HG03457 (cell line): ENCODE measurements around the gene USH1G.
"Not testable (repeated sequence)": the region's sequence is repeated elsewhere in the genome, so short reads cannot be mapped to it uniquely, and the experiment has no call there.

Experiments used
- ATAC-seq: cut with Tn5 transposase; IDR thresholded peaks from one replicate; pipeline ENCODE4 v1.9.1; 2021; ENCODE audit warnings: moderate number of reproducible peaks; ENCODE audit not compliant: unreplicated experiment

The USH1G gene

DNA sequence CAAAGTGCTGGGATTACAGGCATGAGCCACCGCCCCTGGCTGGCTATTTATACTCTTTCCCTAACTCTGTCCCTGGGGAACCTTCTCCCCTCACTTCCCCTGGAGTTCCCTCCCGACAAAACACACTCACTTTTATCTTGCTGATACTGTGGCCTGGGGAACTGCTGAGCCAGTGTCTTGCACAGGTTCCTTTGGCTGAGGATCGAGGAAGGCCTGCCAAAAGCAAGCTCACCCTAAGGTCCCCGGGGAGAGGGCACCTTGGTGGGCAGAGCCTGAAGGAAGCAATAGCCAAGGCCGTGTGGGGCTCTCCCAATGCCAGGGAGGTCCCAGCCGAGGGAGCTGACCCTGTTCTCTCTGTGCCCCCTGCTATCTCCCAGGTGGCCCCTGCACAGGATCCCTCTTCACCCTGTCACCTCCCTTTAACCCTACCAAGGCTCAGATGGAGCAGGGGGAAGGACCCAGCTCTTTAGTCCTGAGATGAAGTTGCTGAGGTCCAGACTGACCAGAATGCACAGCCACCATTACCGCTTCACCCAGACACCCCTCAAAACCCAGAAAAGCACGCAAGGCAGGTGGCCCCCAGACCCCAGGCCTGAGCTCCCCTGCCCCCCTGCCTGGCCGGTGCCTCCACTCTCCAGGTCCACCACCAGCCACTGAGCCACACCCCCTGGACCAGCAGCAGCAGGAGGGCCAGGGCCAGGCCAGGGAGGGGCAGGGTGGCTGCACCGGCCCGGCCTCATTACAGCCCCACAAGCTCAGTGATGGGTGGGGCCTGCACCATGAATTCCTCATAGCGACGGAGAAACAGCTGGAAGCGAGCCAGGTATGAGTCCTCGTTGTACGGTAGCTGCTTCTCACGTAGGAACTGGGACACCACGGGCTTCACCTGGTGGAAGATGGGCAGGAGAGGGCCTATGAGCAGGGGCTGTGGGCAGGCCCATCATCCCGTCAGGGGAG lies 45.2 kb downstream of the USH1G start:
- no peak for ATAC-seq

- ATAC-seq: no peak
Observed at GRCh38 chr17:74875977-74876593, 47.0 kb downstream of the USH1G start.

DNA sequence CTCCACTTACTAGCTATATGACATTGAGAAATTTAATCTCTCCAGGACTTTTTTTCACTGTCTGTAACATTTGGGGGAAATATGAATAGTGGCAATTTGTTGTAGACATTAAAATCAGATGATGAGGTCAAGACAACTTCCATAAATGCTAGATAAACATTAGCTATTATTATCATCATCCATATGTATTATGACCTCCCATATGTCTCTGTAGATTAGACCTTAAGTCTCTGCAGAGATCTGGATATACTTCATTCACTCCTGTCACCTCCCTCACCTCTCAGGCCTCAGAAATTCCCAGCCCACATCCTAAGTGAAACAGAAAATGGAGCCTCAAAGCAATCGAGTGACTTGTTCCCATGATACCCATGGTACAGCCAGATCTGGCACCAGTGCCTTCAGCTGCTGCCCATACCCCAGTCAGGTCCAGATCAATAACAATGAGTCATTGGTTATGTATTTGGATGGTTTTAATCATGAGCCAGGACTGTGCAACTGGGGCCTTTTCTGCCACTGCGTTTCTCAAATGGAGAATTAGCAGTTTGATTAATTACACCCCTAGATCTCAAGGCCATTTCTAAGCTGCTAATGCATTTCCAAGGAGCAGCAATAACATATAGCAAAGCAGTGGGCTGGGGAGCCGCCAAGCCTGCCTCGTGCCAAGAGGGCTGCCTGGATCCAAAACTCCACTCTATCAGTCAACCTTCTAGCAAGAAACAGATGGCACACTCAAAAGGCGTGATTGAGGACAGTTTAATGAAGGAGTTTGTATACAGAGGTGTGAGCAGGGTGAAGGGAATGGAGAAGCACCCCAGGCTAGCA lies 47.7 kb downstream of the USH1G start:
- no peak for ATAC-seq

DNA sequence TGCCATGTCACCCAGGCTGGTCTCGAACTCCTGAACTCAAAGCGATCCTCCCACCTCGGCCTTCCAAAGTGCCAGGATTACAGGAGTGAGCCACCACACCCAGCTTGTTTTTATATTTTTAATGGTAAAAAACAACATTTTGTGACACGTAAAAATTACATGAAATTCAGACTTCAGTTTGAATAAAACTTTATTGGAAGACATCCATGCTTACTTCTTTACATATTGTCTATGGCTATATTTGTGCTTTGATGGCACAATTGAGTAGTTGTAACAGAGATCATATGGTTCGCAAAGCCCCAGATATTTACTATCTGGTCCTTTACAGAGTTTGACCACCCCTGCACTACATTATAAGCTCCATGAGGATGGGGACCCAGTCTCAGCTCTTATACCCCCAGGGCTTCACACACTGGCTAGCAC lies 48.4 kb downstream of the USH1G start:
- no peak for ATAC-seq

DNA sequence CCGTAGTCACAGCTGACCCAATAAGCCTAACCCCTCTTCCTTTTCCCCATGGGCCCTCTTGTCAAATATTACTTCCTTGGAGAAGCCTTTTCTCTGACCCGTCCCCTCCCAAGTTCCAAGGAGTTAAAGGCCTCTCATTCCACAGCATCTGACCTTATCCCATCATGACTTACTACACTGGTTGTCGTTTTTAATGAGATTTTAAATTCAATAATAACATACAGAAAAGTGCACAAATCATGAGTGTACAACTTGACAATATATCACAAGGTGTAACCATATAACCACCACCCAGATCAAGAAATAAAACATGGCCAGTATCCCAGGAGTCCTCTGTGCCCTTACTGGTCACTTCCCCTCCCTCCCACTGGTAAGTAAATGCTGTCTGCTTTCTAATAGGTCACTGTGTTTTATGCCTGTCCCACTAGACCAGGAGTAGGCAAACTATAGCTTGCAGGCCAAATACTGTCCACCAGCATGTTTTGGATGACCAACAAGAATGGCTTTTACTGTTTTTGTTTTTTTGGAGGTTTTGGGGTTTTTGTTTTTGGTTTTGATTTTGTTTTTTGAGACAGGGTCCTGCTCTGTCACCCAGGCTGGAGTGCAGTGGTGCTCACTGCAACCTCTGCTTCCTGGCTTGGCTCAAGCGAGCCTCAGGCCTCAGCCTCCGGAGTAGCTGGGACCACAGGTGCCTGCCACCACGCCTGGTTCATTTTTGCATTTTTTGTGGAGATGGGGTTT lies 49.0 kb downstream of the USH1G start:
- no peak for ATAC-seq

GRCh38 chr17:74873037-74873873 lies 49.8 kb downstream of the USH1G start:
- ATAC-seq: peak; percentile 72

DNA sequence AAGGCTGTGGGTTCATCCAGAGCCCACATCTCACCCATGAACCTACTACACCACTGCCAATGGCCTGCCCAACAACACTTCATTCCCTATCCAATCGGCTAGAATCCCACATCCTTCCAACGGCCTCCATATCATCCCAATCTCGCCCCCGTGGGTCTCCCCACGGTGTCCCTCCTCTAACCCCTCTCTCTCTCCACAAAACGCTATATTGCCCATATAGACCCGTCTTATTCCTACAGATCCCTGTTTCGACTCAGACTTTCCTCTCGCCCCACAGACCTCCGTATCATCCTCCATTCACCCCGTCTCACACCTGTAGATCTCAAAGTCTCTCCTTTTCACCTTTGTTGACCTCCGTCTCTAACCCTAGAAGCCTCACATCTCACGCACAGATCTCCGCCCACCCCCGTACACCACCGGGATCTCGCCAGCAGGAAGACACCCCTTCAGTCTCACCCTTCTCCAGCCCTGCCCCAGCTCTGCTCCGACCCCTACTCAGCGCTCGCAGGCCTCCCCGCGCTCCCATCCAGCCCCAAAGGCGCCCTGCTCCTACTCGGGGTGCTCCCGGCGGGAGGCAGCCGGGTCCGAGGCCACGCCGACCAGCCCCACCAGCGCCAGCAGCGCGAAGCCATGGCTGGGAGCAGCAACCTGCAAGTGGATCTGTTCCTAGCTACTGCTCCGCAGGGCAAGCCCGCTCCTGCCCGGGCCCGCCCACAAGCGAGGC lies 50.6 kb downstream of the USH1G start, which contains the start of gene FDXR:
TSS of gene FDXR (minus strand) at position 682 of the 724 bp plus-strand sequence. CDS start at position 632, 50 bp downstream.
- peak; percentile 17 for ATAC-seq

- ATAC-seq: no peak
Observed at GRCh38 chr17:74871356-74872076, 51.5 kb downstream of the USH1G start.

GRCh38 chr17:74870512-74870911 lies 52.5 kb downstream of the USH1G start:
- ATAC-seq: no peak

DNA sequence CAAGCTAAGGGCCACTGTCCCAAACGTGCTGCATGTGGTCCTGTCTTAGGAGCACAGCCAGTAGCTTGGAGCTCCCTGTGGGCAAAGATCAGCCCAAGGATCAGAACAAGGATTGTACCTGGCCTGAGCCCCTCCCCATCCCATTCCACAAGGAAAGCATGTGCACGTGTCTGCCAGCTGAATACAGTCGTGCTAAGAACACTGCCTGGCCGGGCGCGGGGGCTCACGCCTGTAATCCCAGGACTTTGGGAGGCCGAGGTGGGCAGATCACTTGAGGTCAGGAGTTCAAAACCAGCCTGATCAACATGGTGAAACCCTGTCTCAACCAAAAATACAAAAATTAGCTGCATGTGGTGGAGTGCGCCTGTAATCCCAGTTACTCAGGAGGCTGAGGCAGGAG lies 53.0 kb downstream of the USH1G start:
- ATAC-seq: not testable (repeated sequence)

DNA sequence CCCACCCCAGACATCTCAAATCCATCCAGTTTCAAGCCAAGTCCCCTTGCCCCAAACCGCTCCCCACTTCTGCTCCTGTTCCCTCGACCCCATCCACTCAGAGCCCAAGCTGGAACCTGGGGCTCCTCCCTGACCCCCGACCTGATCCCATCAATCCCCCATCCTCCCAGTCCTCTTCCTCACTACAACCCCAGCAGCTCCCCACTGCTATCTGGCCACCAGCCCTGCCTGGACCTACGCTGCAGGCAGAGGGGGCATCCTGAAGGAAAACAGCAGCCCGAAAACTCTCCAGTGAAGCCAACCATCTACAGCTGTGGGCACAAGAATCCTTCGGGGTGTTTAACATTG lies 54.2 kb downstream of the USH1G start:
- ATAC-seq: no peak

DNA sequence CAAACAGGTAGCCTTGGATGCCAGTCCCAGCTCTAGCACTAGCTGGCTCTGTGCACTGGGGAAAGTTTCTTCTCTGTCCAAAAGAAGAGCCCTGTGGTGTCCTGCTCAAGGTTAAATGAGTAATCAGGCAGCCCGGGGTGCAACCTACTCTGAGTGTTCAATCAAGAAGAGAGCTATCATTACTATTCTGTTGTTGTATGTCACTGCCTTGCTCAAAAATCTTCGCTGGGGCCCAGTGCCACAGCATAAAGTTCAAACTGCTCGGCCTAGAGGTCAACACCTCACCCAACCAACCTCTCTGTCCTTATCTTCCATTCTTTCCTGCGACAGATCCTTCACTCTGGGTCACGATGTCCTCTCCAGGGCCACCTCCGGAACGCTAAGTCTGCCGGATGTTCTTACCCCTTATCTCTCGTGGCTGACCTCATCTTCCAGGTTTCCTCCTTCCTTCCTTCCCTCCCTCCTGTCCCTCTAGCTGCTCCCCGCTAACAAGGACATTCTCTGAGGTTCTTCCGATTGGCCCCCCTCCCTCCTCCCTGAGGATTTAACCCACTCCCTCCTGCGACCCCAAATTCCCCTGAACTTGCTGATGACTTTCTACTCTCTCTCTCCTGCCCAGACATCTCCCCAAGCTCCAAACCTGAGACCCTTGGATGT lies 54.7 kb downstream of the USH1G start:
- ATAC-seq: no peak

DNA sequence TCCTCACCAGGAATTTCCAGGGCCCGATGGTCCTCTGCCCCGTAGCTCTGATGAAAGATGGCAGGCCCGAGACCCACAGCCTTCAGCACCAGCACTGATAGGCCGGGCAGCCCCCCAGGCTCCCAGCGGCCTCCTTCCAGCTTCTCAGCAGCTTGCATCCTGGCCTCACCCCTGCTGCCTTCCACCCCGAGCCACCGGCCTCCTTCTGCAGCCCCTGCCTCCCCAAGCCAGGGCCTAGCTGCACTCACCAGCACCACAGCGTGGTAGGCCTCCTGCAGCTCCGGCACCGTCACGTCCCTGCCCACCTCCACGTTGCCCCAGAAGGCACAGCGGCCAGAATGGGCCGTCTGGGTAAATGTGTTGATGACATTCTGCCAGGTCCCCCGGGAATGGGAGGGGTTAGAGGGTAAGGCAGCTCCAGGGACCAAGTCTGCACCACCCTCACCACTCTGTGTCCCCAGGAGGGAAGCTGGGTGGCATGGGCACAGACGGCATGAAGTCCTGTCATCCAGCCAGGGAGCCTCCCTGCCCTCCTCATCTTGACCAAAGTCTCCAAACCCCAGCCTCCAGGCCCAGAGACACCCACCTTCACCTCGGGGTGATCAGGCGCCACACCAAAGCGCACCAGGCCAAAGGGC lies 56.7 kb downstream of the USH1G start:
- ATAC-seq: no peak
